HEK293 (cell line): Measurements from ENCODE around the gene IGFBPL1.

Experiments used
- ZNF274 ChIP-seq, 2 experiments: fragments of 200-500 bp in 1 of 2; fragments of 450-650 bp in 1 of 2; sonication (Bioruptor generic) in 1 of 2; formaldehyde crosslinking in 1 of 2; IDR thresholded peaks; 2 replicates each; pipeline versions ENCODE4 v1.5.1 to v1.6.1; 2014 to 2016; ENCODE audit warnings: borderline replicate concordance in 1 of 2, inconsistent platforms in 1 of 2, low read length in 1 of 2, missing biosample characterization in 1 of 2, missing genetic modification characterization in 1 of 2
- ZNF501 ChIP-seq: fragments of 450-650 bp; formaldehyde crosslinking; IDR thresholded peaks from 2 replicates; pipeline ENCODE4 v1.5.1; 2016; ENCODE audit warnings: missing biosample characterization, missing genetic modification characterization
- ZNF624 ChIP-seq: fragments of 450-650 bp; formaldehyde crosslinking; IDR thresholded peaks from 2 replicates; pipeline ENCODE4 v1.5.1; 2017; ENCODE audit warnings: missing biosample characterization, missing genetic modification characterization
- ZNF660 ChIP-seq: fragments of 450-650 bp; IDR thresholded peaks from 2 replicates; pipeline ENCODE4 v1.5.1; 2018; ENCODE audit warnings: missing biosample characterization, mild to moderate bottlenecking, missing genetic modification characterization
- ZNF707 ChIP-seq: fragments of 450-650 bp; formaldehyde crosslinking; IDR thresholded peaks from 2 replicates; pipeline ENCODE4 v1.5.1; 2016; ENCODE audit warnings: missing biosample characterization, missing genetic modification characterization
- ZNF791 ChIP-seq: fragments of 450-650 bp; formaldehyde crosslinking; IDR thresholded peaks from 2 replicates; pipeline ENCODE4 v1.5.1; 2016; ENCODE audit warnings: missing biosample characterization, missing genetic modification characterization
- TF ChIP-seq, protein P1 (sequence below): sonication (generic); formaldehyde crosslinking; IDR thresholded peaks from 2 replicates; pipeline ENCODE4 v1.8.1; 2022; ENCODE audit warnings: mild to moderate bottlenecking, moderate library complexity, missing genetic modification reagents
- TF ChIP-seq, protein P2 (sequence below): fragments of 450-650 bp; formaldehyde crosslinking; IDR thresholded peaks from 2 replicates; pipeline ENCODE4 v1.5.1; 2016; ENCODE audit warnings: missing biosample characterization, missing genetic modification characterization
- TF ChIP-seq, protein P3 (sequence below): fragments of 450-650 bp; formaldehyde crosslinking; conservative IDR thresholded peaks from 2 replicates; pipeline ENCODE4 v1.5.1; 2016; ENCODE audit warnings: low read depth, missing biosample characterization, missing genetic modification characterization

DNA sequence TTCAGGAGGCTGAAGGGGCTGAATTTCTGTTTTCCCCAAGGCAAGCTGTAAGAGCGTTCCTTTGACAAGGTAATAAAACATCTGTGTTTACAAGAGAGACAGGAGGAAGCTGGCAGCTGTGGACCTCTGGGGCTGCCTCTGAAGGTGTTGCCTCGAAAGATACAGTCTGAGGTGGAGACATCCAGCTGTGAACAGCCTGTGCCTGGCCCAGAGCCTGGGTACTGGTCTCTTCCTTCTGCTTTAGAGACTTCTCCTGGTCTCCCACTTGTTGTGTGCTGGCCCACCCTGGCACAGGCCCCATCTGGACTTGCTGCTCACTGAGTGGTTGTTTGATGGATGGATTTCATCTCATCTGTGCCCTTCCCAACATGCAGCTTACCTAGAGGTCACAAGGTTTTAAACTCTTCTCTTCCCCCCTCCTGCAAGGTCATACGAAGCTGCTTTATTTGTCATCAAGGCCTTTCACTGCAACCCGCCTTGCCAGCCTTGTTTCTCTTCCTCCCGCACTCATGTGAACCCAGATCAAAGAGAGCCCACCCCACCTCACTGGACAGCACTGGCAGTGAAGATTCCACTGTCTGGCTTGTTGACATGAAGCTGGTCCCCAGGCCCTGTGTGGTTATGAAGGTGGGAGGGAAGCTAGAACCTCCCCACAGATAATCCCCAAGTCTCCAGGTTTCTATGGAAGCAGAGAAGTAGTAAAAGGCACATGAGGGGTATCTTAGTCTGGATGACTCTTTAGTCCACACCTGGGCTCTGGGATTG, 66.7 kb downstream of the IGFBPL1 start:
- TF ChIP-seq, protein P1, sequence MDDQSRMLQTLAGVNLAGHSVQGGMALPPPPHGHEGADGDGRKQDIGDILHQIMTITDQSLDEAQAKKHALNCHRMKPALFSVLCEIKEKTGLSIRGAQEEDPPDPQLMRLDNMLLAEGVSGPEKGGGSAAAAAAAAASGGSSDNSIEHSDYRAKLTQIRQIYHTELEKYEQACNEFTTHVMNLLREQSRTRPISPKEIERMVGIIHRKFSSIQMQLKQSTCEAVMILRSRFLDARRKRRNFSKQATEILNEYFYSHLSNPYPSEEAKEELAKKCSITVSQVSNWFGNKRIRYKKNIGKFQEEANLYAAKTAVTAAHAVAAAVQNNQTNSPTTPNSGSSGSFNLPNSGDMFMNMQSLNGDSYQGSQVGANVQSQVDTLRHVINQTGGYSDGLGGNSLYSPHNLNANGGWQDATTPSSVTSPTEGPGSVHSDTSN (CRISPR knock-in tag) = no peak
- TF ChIP-seq ZNF791 (tag by site-specific recombination) (no peak), ZNF624 (tag by site-specific recombination) (no peak), ZNF707 (tag by site-specific recombination) (no peak), ZNF501 (tag by site-specific recombination) (no peak), ZNF660 (no peak), ZNF274 (IDR thresholded peaks at IDR 0.05; ENCODE audit: low read length) (no peak), ZNF274 (tag by site-specific recombination; IDR thresholded peaks at IDR 0.05; ENCODE audit: borderline replicate concordance) (no peak)
- TF ChIP-seq, protein P2, sequence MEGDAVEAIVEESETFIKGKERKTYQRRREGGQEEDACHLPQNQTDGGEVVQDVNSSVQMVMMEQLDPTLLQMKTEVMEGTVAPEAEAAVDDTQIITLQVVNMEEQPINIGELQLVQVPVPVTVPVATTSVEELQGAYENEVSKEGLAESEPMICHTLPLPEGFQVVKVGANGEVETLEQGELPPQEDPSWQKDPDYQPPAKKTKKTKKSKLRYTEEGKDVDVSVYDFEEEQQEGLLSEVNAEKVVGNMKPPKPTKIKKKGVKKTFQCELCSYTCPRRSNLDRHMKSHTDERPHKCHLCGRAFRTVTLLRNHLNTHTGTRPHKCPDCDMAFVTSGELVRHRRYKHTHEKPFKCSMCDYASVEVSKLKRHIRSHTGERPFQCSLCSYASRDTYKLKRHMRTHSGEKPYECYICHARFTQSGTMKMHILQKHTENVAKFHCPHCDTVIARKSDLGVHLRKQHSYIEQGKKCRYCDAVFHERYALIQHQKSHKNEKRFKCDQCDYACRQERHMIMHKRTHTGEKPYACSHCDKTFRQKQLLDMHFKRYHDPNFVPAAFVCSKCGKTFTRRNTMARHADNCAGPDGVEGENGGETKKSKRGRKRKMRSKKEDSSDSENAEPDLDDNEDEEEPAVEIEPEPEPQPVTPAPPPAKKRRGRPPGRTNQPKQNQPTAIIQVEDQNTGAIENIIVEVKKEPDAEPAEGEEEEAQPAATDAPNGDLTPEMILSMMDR (tag by site-specific recombination) = no peak
- TF ChIP-seq, protein P3, sequence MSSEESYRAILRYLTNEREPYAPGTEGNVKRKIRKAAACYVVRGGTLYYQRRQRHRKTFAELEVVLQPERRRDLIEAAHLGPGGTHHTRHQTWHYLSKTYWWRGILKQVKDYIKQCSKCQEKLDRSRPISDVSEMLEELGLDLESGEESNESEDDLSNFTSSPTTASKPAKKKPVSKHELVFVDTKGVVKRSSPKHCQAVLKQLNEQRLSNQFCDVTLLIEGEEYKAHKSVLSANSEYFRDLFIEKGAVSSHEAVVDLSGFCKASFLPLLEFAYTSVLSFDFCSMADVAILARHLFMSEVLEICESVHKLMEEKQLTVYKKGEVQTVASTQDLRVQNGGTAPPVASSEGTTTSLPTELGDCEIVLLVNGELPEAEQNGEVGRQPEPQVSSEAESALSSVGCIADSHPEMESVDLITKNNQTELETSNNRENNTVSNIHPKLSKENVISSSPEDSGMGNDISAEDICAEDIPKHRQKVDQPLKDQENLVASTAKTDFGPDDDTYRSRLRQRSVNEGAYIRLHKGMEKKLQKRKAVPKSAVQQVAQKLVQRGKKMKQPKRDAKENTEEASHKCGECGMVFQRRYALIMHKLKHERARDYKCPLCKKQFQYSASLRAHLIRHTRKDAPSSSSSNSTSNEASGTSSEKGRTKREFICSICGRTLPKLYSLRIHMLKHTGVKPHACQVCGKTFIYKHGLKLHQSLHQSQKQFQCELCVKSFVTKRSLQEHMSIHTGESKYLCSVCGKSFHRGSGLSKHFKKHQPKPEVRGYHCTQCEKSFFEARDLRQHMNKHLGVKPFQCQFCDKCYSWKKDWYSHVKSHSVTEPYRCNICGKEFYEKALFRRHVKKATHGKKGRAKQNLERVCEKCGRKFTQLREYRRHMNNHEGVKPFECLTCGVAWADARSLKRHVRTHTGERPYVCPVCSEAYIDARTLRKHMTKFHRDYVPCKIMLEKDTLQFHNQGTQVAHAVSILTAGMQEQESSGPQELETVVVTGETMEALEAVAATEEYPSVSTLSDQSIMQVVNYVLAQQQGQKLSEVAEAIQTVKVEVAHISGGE (tag by site-specific recombination) = no peak
